Epithelial cell of esophagus (primary cell): Measurements from ENCODE around the gene RNU5B-1.
"Not testable (repeated sequence)": the region's sequence is repeated elsewhere in the genome, so short reads cannot be mapped to it uniquely, and the experiment has no call there.

ENCODE experiments used
- DNase-seq: peaks from one replicate; pipeline ENCODE4 v3.0.0; 2010; ENCODE audit warnings: low read depth
- H3K4me3 ChIP-seq: 2 replicates; pipeline ENCODE4 v1.5.1; 2011; ENCODE audit warnings: mild to moderate bottlenecking, low read length, control low read depth
- CTCF ChIP-seq: IDR thresholded peaks from 2 replicates; pipeline ENCODE4 v1.5.1; 2011; ENCODE audit warnings: low read depth, mild to moderate bottlenecking, low read length, control low read depth, inconsistent platforms; ENCODE audit not compliant: insufficient read depth; ENCODE audit errors: missing control alignments

Gene RNU5B-1

DNA sequence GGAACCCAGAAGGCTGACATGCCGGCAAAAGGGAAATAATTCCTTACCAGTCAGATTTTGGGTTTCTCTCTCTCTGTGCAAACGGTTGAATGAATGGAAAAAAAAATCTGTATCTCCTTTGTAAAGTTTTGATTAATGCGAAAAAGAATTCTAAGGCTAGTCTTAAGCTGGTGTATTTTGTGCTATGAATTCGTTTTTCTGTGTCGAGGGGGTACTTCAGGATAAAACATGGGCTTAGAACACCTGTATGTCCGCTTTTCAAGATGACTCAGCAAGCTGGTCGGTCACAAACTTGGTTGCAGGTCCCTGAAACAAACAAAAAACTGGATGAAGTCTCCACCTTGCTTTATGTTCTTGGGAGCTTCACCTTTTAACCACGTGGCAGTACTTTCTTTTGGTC is 44.9 kb downstream of the RNU5B-1 start:
- no peak for DNase-seq
- no peak overlapping the region for H3K4me3 ChIP-seq
- TF ChIP-seq CTCF = no peak

GRCh38 chr15:65351972-65352371 is 47.5 kb downstream of the RNU5B-1 start:
- DNase-seq = not testable (repeated sequence)

More at GRCh38 chr15:65351972-65352371, 47.5 kb downstream of the RNU5B-1 start:
- not testable (repeated sequence) for H3K4me3 ChIP-seq
